Keratinocyte (primary cell): ENCODE measurements around the gene DISC1. TPM values are rescaled to one million over a fixed set of nuclear protein-coding genes. Genes with fewer than 3 reads are reported as not detected.
"Not testable (repeated sequence)": the region's sequence is repeated elsewhere in the genome, so short reads cannot be mapped to it uniquely, and the experiment has no call there.

ENCODE experiments used
- DNase-seq: peaks from one replicate; pipeline ENCODE4 v3.0.0-alpha.2; 2011; ENCODE audit warnings: low read depth, missing footprints, low spot score
- FAIRE-seq: peaks from 2 replicates; lab custom pipeline; 2011; peaks lifted over from hg19 to GRCh38; lab: Jason Lieb, UNC
- H2AFZ ChIP-seq: 2 replicates; pipeline ENCODE4 v1.6.0; 2012; ENCODE audit warnings: low read length, control low read depth, inconsistent platforms; ENCODE audit not compliant: control insufficient read depth
- H3K27ac ChIP-seq: 2 replicates; pipeline ENCODE4 v1.5.1; 2011; ENCODE audit warnings: low read length; ENCODE audit not compliant: control insufficient read depth, insufficient read depth
- H3K27me3 ChIP-seq: 3 replicates; pipeline ENCODE4 v1.6.0; 2011; ENCODE audit warnings: low read length; ENCODE audit not compliant: control insufficient read depth, insufficient read depth; ENCODE audit errors: extremely low read depth
- H3K36me3 ChIP-seq, 2 experiments: 2 replicates in 1 of 2; 3 replicates in 1 of 2; pipeline ENCODE4 v1.5.1; 2011; ENCODE audit warnings: low read length in 2 of 2, mild to moderate bottlenecking in 1 of 2; ENCODE audit not compliant: control insufficient read depth in 2 of 2, insufficient read depth in 2 of 2; ENCODE audit errors: extremely low read depth in 1 of 2
- H3K4me1 ChIP-seq: 3 replicates; pipeline ENCODE4 v1.5.1; 2011; ENCODE audit warnings: low read length; ENCODE audit not compliant: control insufficient read depth, insufficient read depth; ENCODE audit errors: extremely low read depth
- H3K4me2 ChIP-seq: 3 replicates; pipeline ENCODE4 v1.6.0; 2011; ENCODE audit warnings: low read depth, low read length; ENCODE audit not compliant: control insufficient read depth, insufficient read depth; ENCODE audit errors: extremely low read depth
- H3K4me3 ChIP-seq, 3 experiments: fragments of 200-600 bp in 1 of 3; sonication (generic) in 1 of 3; 2 replicates in 2 of 3; 3 replicates in 1 of 3; pipeline ENCODE4 v1.5.1; 2011 to 2016; ENCODE audit warnings: low read length in 3 of 3, mild to moderate bottlenecking in 3 of 3, control low read depth in 2 of 3, inconsistent platforms in 1 of 3, low read depth in 1 of 3, mixed read lengths in 1 of 3, mixed run types in 1 of 3, moderate library complexity in 1 of 3; ENCODE audit not compliant: control insufficient read depth in 2 of 3, insufficient read depth in 2 of 3; ENCODE audit errors: extremely low read depth in 1 of 3
- H3K79me2 ChIP-seq: 2 replicates; pipeline ENCODE4 v1.6.0; 2012; ENCODE audit warnings: low read length; ENCODE audit not compliant: control insufficient read depth, insufficient read depth
- H3K9ac ChIP-seq: 3 replicates; pipeline ENCODE4 v1.6.0; 2011; ENCODE audit warnings: low read length; ENCODE audit not compliant: control insufficient read depth, insufficient read depth; ENCODE audit errors: extremely low read depth
- H3K9me1 ChIP-seq: 3 replicates; pipeline ENCODE4 v1.6.0; 2011; ENCODE audit warnings: low read length; ENCODE audit not compliant: control insufficient read depth, insufficient read depth; ENCODE audit errors: extremely low read depth
- H3K9me3 ChIP-seq: 2 replicates; pipeline ENCODE4 v1.5.1; 2012; ENCODE audit warnings: low read depth, low read length; ENCODE audit not compliant: control insufficient read depth
- H4K20me1 ChIP-seq: 3 replicates; pipeline ENCODE4 v1.6.0; 2011; ENCODE audit warnings: low read length; ENCODE audit not compliant: control insufficient read depth, insufficient read depth; ENCODE audit errors: extremely low read depth
- CTCF ChIP-seq, 3 experiments: IDR thresholded peaks in 1 of 3; conservative IDR thresholded peaks in 1 of 3; optimal IDR thresholded peaks in 1 of 3; 2 replicates in 2 of 3; 3 replicates in 1 of 3; pipeline versions ENCODE3 to v1.5.1; 2011; ENCODE audit warnings: low read length in 3 of 3, mild to moderate bottlenecking in 3 of 3, moderate library complexity in 2 of 3, control low read depth in 1 of 3, inconsistent platforms in 1 of 3; ENCODE audit not compliant: insufficient read depth in 2 of 3; ENCODE audit errors: extremely low read depth in 1 of 3
- EZH2 ChIP-seq: IDR thresholded peaks from one replicate; pipeline ENCODE4 v1.6.1; 2012; ENCODE audit warnings: inconsistent platforms, mild to moderate bottlenecking, low read length, moderate library complexity
- dilution Hi-C: fragments of 300-500 bp; cut with MboI; formaldehyde crosslinking; loops from one replicate; pipeline ENCODE4 v1.7.0; 2020; ENCODE audit warnings: low sequenced_read_pairs; ENCODE audit not compliant: extremely low pct_ligation_motif_present
- polyA plus RNA-seq, 5 experiments: library from polyadenylated mRNA; depleted of rRNA in 3 of 5; stranded (reverse) in 3 of 5; stranded (forward) in 1 of 5; unstranded in 1 of 5; fragments of >200 nt; gene quantifications; 1 replicate in 1 of 5; 2 replicates in 3 of 5; 3 replicates in 1 of 5; pipeline versions ENCODE4 v1.2.1 to v1.2.3, GENCODE V29; 2011 to 2012; ENCODE audit warnings: missing spikeins in 2 of 5, low read depth in 1 of 5, low replicate concordance in 1 of 5

Gene DISC1
- polyA plus RNA-seq, 1 donor (not counting 4 experiments of a cell fraction or from before 2014, with no cell fraction given), result 0.47 TPM

GRCh38 chr1:231969076-231969475, 342.5 kb downstream of the DISC1 start:
- H2AFZ ChIP-seq, result no peak overlapping the region
- dilution Hi-C loops, result no loop called here
- H3K4me3 ChIP-seq, result no peak overlapping the region
- no peaks in the 10 kb centered on the region for H3K9me1 ChIP-seq
- no peaks in the 10 kb centered on the region for H3K79me2 ChIP-seq
- TF ChIP-seq CTCF (optimal IDR thresholded peaks at IDR 0.05 in 1 of 3, IDR thresholded peaks at IDR 0.05 in 1 of 3, conservative IDR thresholded peaks at IDR 0.05 in 1 of 3; ENCODE audit: extremely low read depth in 1 of 3, insufficient read depth in 2 of 3, low read length in 3 of 3) (no peak), EZH2 (no peak)
- no peak overlapping the region for H3K4me2 ChIP-seq
- FAIRE-seq, result no peak
- H3K9ac ChIP-seq, result no peak overlapping the region
- no peak for DNase-seq
- H3K9me3 ChIP-seq, result no peaks in the 10 kb centered on the region
- no peaks in the 10 kb centered on the region for H3K36me3 ChIP-seq
- no peaks in the 10 kb centered on the region for H4K20me1 ChIP-seq
- H3K27me3 ChIP-seq, result peaks cover 16% of the 10 kb centered on the region
- no peaks in the 10 kb centered on the region for H3K4me1 ChIP-seq
- H3K27ac ChIP-seq, result no peak overlapping the region

- H3K9me1 ChIP-seq, dilution Hi-C loops, H3K9me3 ChIP-seq, H3K9ac ChIP-seq, H4K20me1 ChIP-seq, H3K4me3 ChIP-seq, H3K4me2 ChIP-seq, H3K4me1 ChIP-seq, DNase-seq, H3K36me3 ChIP-seq, H3K79me2 ChIP-seq, H3K27ac ChIP-seq, FAIRE-seq, H2AFZ ChIP-seq: not testable (repeated sequence)
- H3K27me3 ChIP-seq, result peaks cover 10% of the 10 kb centered on the region
Observed at GRCh38 chr1:231969761-231970160, 343.2 kb downstream of the DISC1 start.

DNA sequence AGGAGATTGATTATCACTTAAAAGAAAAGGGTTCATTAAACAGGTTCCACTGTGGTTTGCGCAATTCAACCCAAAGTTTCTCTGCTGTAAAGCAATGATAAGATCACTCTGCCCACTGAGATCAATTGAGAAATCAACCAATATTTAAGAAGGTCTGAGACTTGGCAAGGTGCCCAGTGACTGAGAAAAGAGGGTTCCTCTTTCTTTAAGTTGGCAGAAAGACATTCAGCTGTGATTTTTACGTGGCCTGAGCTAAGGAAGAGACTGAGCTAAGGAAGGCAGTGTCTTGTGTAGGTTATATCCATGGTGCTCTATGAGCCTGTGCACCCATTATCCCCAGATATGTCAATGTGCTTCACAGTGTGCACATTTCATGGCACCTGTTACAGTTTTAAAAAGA, 344.1 kb downstream of the DISC1 start:
- Histone ChIP-seq H2AFZ (no peak overlapping the region), H3K9me1 (no peaks in the 10 kb centered on the region), H3K9ac (no peak overlapping the region), H3K27ac (no peak overlapping the region), H3K36me3 (no peaks in the 10 kb centered on the region), H4K20me1 (no peaks in the 10 kb centered on the region), H3K4me3 (no peak overlapping the region), H3K9me3 (no peaks in the 10 kb centered on the region), H3K27me3 (peaks cover 2% of the 10 kb centered on the region), H3K79me2 (no peaks in the 10 kb centered on the region), H3K4me2 (no peak overlapping the region), H3K4me1 (no peaks in the 10 kb centered on the region)
- dilution Hi-C loops, result no loop called here
- TF ChIP-seq EZH2, result no peak
- TF ChIP-seq CTCF (optimal IDR thresholded peaks at IDR 0.05 in 1 of 3, IDR thresholded peaks at IDR 0.05 in 1 of 3, conservative IDR thresholded peaks at IDR 0.05 in 1 of 3; ENCODE audit: extremely low read depth in 1 of 3, insufficient read depth in 2 of 3, low read length in 3 of 3), result no peak
- FAIRE-seq (no peak), DNase-seq (no peak)
